GM12878 (cell line): Measurements from ENCODE around the gene KCTD2. TPM values are rescaled to one million over a fixed set of nuclear protein-coding genes. Genes with fewer than 3 reads are reported as not detected.

Experiments used
- ATAC-seq: fragments of 200-7000 bp; cut with Tn5 transposase; 3 replicates; pipeline ENCODE4 v1.9.1; 2020; ENCODE audit warnings: mild to moderate bottlenecking, moderate library complexity
- BruUV-seq: library from RNA; stranded (reverse); fragments of 400-500 nt; replicated peaks from 2 replicates; lab custom pipeline; 2021; lab: Mats Ljungman, UMichigan
- CTCF ChIA-PET: fragments of 300-600 bp; sonication (Branson Sonifier 250); formaldehyde crosslinking; extraction: SDS; loops from one replicate; lab custom pipeline; 2021; ENCODE audit warnings: inconsistent platforms; lab: Yijun Ruan, JAX
- POLR2A ChIA-PET: fragments of 350-600 bp; formaldehyde crosslinking; extraction: SDS; loops from one replicate; lab custom pipeline; 2021; ENCODE audit warnings: inconsistent platforms; lab: Charles Lee
- RAD21 ChIA-PET: fragments of 300-600 bp; sonication (Branson Sonifier 250); formaldehyde crosslinking; loops from one replicate; lab custom pipeline; 2023; ENCODE audit warnings: antibody characterized with exemption; ENCODE audit not compliant: unreplicated experiment; lab: Charles Lee
- SMC1A ChIA-PET: fragments of 300-600 bp; sonication (Branson Sonifier 250); formaldehyde crosslinking; loops from one replicate; lab custom pipeline; 2023; ENCODE audit not compliant: unreplicated experiment, uncharacterized antibody; lab: Charles Lee
- DNase-seq: peaks from one replicate; pipeline ENCODE4 v3.0.0-alpha.2; 2011; ENCODE audit warnings: low read depth, low spot score
- FAIRE-seq: peaks from 3 replicates; lab custom pipeline; 2011; peaks lifted over from hg19 to GRCh38; lab: Jason Lieb, UNC
- H2AFZ ChIP-seq: 2 replicates; pipeline ENCODE4 v1.6.0; 2011; ENCODE audit warnings: low read depth, low read length, control low read depth; ENCODE audit not compliant: control insufficient read depth
- H3K27ac ChIP-seq: 2 replicates; pipeline ENCODE4 v1.5.1; 2011; ENCODE audit warnings: control low read depth; ENCODE audit not compliant: control insufficient read depth, insufficient read depth
- H3K27me3 ChIP-seq, 2 experiments: replicated peaks in 1 of 2; 2 replicates each; pipeline versions ENCODE4 v1.6.0 to v1.6.1; 2011; ENCODE audit warnings: low read length in 1 of 2; ENCODE audit not compliant: control insufficient read depth in 2 of 2, insufficient read depth in 2 of 2
- H3K36me3 ChIP-seq, 2 experiments: 2 replicates each; pipeline ENCODE4 v1.5.1; 2011; ENCODE audit warnings: low read length in 1 of 2; ENCODE audit not compliant: control insufficient read depth in 2 of 2, insufficient read depth in 2 of 2
- H3K4me1 ChIP-seq: 2 replicates; pipeline ENCODE4 v1.6.1; 2011; ENCODE audit warnings: mild to moderate bottlenecking, low read length, moderate library complexity, mixed read lengths; ENCODE audit not compliant: control insufficient read depth, insufficient read depth
- H3K4me2 ChIP-seq: 2 replicates; pipeline ENCODE4 v1.6.0; 2011; ENCODE audit warnings: control low read depth; ENCODE audit not compliant: control insufficient read depth, insufficient read depth
- H3K4me3 ChIP-seq: fragments of 200-600 bp; sonication (generic); 2 replicates; pipeline ENCODE4 v1.5.1; 2016
- H3K79me2 ChIP-seq: 2 replicates; pipeline ENCODE4 v1.6.0; 2011; ENCODE audit warnings: low read length; ENCODE audit not compliant: control insufficient read depth, insufficient read depth
- H3K9ac ChIP-seq: 2 replicates; pipeline ENCODE4 v1.8.0; 2011; ENCODE audit warnings: low read length, control low read depth, mixed read lengths; ENCODE audit not compliant: control insufficient read depth, insufficient read depth
- H3K9me3 ChIP-seq: replicated peaks from 3 replicates; pipeline ENCODE4 v1.5.1; 2011; ENCODE audit warnings: mild to moderate bottlenecking, low read length; ENCODE audit not compliant: control insufficient read depth, insufficient read depth
- H4K20me1 ChIP-seq: 2 replicates; pipeline ENCODE4 v1.6.0; 2011; ENCODE audit not compliant: control insufficient read depth, insufficient read depth
- FOXM1 ChIP-seq: IDR thresholded peaks from 2 replicates; pipeline ENCODE4 v1.6.1; 2012; ENCODE audit warnings: low read depth, mild to moderate bottlenecking, inconsistent platforms, low read length, moderate library complexity
- IKZF2 ChIP-seq, 2 experiments: fragments of 450-650 bp; IDR thresholded peaks; 2 replicates each; pipeline ENCODE4 v1.6.1; 2017; ENCODE audit warnings: mild to moderate bottlenecking in 2 of 2, moderate library complexity in 2 of 2
- JUNB ChIP-seq: IDR thresholded peaks from 2 replicates; pipeline ENCODE4 v1.6.1; 2016; ENCODE audit warnings: antibody characterized with exemption, mild to moderate bottlenecking
- KLF5 ChIP-seq: fragments of 450-650 bp; IDR thresholded peaks from 2 replicates; pipeline ENCODE4 v1.6.1; 2014; ENCODE audit warnings: mild to moderate bottlenecking; ENCODE audit not compliant: partially characterized antibody
- RUNX3 ChIP-seq: IDR thresholded peaks from 2 replicates; pipeline ENCODE4 v1.6.1; 2012; ENCODE audit warnings: low read length, inconsistent platforms
- ZNF274 ChIP-seq: IDR thresholded peaks from one replicate; pipeline ENCODE4 v1.8.0; 2011; ENCODE audit not compliant: insufficient read length, insufficient read depth
- WGBS: methylation state at CpG from one replicate; pipeline ENCODE4 v1.1.6; 2016; ENCODE audit warnings: low lambda C conversion rate; ENCODE audit not compliant: insufficient replicate concordance, insufficient coverage; ENCODE audit errors: missing lambda C conversion rate; 5-methylcytosine and 5-hydroxymethylcytosine counted together
- in situ Hi-C: fragments of 300-500 bp; cut with MboI; formaldehyde crosslinking; loops from 9 replicates; pipeline ENCODE4 v1.14.3; 2018; ENCODE audit warnings: mixed read lengths
- intact Hi-C: fragments of 100-400 bp; cut with micrococcal nuclease; formaldehyde crosslinking; loops from one replicate; pipeline ENCODE4 v1.14.2; 2022; ENCODE audit not compliant: unreplicated experiment
- polyA plus RNA-seq, 11 experiments: library from polyadenylated mRNA; depleted of rRNA in 4 of 11; unstranded in 6 of 11; stranded (reverse) in 5 of 11; fragments of >200 nt; fragmentation: Nextera tagmentation in 4 of 11; fragmentation: Illumina TruSeq in 1 of 11; extraction: Ambion mirVana in 4 of 11; extraction: Trizol in 1 of 11; gene quantifications; 1 replicate in 1 of 11; 2 replicates in 10 of 11; pipeline versions ENCODE4 v1.2.1 to v1.2.3, GENCODE V29; 2011 to 2016; ENCODE audit warnings: inconsistent platforms in 2 of 11, missing spikeins in 2 of 11, low read depth in 1 of 11
- total RNA-seq, 4 experiments: library from RNA; depleted of rRNA in 3 of 4; stranded (reverse); fragments of >200 nt in 3 of 4; fragmentation: Illumina TruSeq in 1 of 4; extraction: Trizol in 1 of 4; gene quantifications; 2 replicates each; pipeline versions ENCODE4 v1.2.1 to v1.2.3, GENCODE V29; 2013 to 2021
- TF ChIP-seq, protein P1 (sequence below): fragments of 150-350 bp; IDR thresholded peaks from 2 replicates; pipeline ENCODE4 v1.6.1; 2014; ENCODE audit warnings: mild to moderate bottlenecking, low read depth, low read length
- TF ChIP-seq, protein P2 (sequence below): fragments of 450-650 bp; IDR thresholded peaks from 2 replicates; pipeline ENCODE4 v1.6.1; 2016; ENCODE audit warnings: mild to moderate bottlenecking, moderate library complexity, borderline replicate concordance

KCTD2 gene
- total and polyA plus RNA-seq, 10 of the 15 experiments (the other 5 are each of a cell fraction or from before 2014, with no cell fraction given): 1.5 to 27.5 (median 13.7) TPM

DNA sequence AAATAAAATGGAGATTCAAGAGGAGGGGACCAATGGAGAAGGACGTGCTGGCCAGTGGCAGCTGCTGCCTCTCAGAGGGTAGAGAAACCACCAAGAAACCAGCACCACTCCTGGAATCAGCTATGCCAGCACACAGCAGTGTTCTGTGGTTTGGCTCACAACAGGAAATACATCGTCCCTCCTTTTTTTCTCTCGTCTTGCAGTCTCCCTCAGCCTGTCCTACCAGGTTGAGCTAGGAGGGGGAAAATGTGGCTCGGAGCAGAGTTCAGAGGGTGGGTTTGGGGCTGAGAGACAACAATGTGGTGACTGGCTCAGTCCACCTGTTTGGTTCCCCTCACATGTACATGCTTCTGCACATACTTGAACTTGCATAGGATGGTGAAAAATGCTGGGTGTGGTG is 20.8 kb downstream of the KCTD2 start:
- Histone ChIP-seq H3K27me3 (no peaks in the 10 kb centered on the region), H3K4me3 (no peak overlapping the region), H2AFZ (peak overlapping the region; percentile 47), H3K36me3 (peaks cover 4 to 7% of the 10 kb centered on the region in 2 experiments; a peak in 3 of 4 replicates), H3K27ac (no peak overlapping the region), H3K4me2 (no peak overlapping the region), H3K4me1 (peaks cover 15% of the 10 kb centered on the region), H4K20me1 (no peaks in the 10 kb centered on the region), H3K79me2 (no peaks in the 10 kb centered on the region), H3K9ac (no peak overlapping the region), H3K9me3 (no peaks in the 10 kb centered on the region)
- ChIA-PET SMC1A (interaction anchor here (0.7 to 1.5 kb wide), 2 partner anchors 13 to 37 kb away, joined by 3 to 7 read pairs; no protein-coding TSS in a partner anchor), POLR2A (interaction anchor here (0.7 kb wide), 1 partner anchor 27 kb away, joined by 5 read pairs; no protein-coding TSS in a partner anchor), RAD21 (interaction anchor here (0.6 to 2.7 kb wide), 6 partner anchors 8 to 248 kb away, joined by 3 to 25 read pairs (median 4); no protein-coding TSS in a partner anchor), CTCF (interaction anchor here (0.5 to 6.2 kb wide), 6 partner anchors 31 to 134 kb away, joined by 3 to 33 read pairs (median 16); partner anchors contain the start of gene NT5C)
- in situ Hi-C loops (no loop called here), intact Hi-C loops (no loop called here)
- WGBS: 18% methylated on average over 4 of the region's 4 CpGs
- peak; percentile 61 for ATAC-seq
- FAIRE-seq: no peak
- DNase-seq: no peak
- TF ChIP-seq ZNF274 (no peak), KLF5 (no peak), IKZF2 (IDR thresholded peaks at IDR 0.05) (no peak), FOXM1 (no peak), RUNX3 (peak; percentile 39; the same call in 1 of the 2 replicates), JUNB (no peak)
- TF ChIP-seq, protein P1, sequence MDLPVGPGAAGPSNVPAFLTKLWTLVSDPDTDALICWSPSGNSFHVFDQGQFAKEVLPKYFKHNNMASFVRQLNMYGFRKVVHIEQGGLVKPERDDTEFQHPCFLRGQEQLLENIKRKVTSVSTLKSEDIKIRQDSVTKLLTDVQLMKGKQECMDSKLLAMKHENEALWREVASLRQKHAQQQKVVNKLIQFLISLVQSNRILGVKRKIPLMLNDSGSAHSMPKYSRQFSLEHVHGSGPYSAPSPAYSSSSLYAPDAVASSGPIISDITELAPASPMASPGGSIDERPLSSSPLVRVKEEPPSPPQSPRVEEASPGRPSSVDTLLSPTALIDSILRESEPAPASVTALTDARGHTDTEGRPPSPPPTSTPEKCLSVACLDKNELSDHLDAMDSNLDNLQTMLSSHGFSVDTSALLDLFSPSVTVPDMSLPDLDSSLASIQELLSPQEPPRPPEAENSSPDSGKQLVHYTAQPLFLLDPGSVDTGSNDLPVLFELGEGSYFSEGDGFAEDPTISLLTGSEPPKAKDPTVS: no peak
- TF ChIP-seq, protein P2, sequence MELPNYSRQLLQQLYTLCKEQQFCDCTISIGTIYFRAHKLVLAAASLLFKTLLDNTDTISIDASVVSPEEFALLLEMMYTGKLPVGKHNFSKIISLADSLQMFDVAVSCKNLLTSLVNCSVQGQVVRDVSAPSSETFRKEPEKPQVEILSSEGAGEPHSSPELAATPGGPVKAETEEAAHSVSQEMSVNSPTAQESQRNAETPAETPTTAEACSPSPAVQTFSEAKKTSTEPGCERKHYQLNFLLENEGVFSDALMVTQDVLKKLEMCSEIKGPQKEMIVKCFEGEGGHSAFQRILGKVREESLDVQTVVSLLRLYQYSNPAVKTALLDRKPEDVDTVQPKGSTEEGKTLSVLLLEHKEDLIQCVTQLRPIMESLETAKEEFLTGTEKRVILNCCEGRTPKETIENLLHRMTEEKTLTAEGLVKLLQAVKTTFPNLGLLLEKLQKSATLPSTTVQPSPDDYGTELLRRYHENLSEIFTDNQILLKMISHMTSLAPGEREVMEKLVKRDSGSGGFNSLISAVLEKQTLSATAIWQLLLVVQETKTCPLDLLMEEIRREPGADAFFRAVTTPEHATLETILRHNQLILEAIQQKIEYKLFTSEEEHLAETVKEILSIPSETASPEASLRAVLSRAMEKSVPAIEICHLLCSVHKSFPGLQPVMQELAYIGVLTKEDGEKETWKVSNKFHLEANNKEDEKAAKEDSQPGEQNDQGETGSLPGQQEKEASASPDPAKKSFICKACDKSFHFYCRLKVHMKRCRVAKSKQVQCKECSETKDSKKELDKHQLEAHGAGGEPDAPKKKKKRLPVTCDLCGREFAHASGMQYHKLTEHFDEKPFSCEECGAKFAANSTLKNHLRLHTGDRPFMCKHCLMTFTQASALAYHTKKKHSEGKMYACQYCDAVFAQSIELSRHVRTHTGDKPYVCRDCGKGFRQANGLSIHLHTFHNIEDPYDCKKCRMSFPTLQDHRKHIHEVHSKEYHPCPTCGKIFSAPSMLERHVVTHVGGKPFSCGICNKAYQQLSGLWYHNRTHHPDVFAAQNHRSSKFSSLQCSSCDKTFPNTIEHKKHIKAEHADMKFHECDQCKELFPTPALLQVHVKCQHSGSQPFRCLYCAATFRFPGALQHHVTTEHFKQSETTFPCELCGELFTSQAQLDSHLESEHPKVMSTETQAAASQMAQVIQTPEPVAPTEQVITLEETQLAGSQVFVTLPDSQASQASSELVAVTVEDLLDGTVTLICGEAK: no peak
- BruUV-seq: no TSS peak
